ENCODE results near the gene UTP14C. TPM values are rescaled to one million over a fixed set of nuclear protein-coding genes. Genes with fewer than 3 reads are reported as not detected.
"Not testable (repeated sequence)": the region's sequence is repeated elsewhere in the genome, so short reads cannot be mapped to it uniquely, and the experiment has no call there.

Gene UTP14C
- total and polyA plus RNA-seq, 2 donors (not counting 1 experiment from before 2014, with no cell fraction given): 1.9 to 14.9 TPM

DNA sequence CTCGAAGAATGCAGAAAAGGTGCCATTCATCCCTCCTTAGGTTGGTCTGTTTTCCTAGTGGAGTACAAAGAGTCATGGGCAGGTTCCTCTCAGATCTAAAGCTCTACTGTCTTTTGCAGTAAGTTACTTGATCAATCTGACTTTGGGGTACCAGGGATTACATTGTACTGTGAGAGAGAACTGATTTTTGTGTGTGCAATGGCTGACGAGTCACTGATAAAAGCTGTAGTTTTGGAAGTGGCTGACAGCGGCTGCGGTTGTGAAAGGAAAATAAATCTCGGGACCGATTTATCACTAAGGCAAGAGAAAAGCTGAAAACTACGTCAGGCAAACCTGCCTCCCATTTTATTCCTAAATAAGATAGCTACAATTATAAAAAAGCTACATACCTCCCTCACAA, 26.9 kb downstream of the UTP14C start:
- 96% methylated on average over 3 of the region's 7 CpGs for WGBS (ENCODE audit: insufficient coverage)
- no peak overlapping the region for H3K9ac ChIP-seq (ENCODE audit: low read length)
- no peaks in the 10 kb centered on the region for H3K27me3 ChIP-seq (replicated peaks in 1 of 4; ENCODE audit: control extremely low read depth in 1 of 4, control insufficient read depth in 3 of 4, insufficient read depth in 4 of 4, low read length in 3 of 4)
- DNase-seq (no peak), ATAC-seq (ENCODE audit: low read depth) (no peak)
- no peak overlapping the region for H2AFZ ChIP-seq (ENCODE audit: insufficient read depth, low read depth, low read length, poor library complexity, severe bottlenecking)
- no peaks in the 10 kb centered on the region for H3K79me2 ChIP-seq (ENCODE audit: control insufficient read depth, insufficient read depth, low read length)
- no peak overlapping the region for H3K4me2 ChIP-seq (replicated peaks; ENCODE audit: low read depth, low read length, poor library complexity, severe bottlenecking)
- H3K4me3 ChIP-seq (ENCODE audit: control extremely low read depth in 1 of 5, extremely low read depth in 1 of 5, insufficient read depth in 1 of 5, low read depth in 2 of 5, low read length in 4 of 5): no peak overlapping the region
- H4K20me1 ChIP-seq (ENCODE audit: control insufficient read depth, insufficient read depth, low read length, poor library complexity, severe bottlenecking): no peaks in the 10 kb centered on the region
- ChIA-PET CTCF (no interaction called here), POLR2A (no interaction called here)
- Mint-ChIP-seq H3K9me3 (ENCODE audit: insufficient read depth) (no peaks in the 10 kb centered on the region), H3K27ac (no peak overlapping the region), H3K4me3 (no peak overlapping the region), H3K4me1 (no peaks in the 10 kb centered on the region), H3K27me3 (peaks cover 7% of the 10 kb centered on the region)
- H3K9me3 ChIP-seq (ENCODE audit: control extremely low read depth in 1 of 3, control insufficient read depth in 2 of 3, insufficient read depth in 1 of 3, low read length in 2 of 3): no peaks in the 10 kb centered on the region
- no peak overlapping the region for H3K27ac ChIP-seq (ENCODE audit: low read length in 2 of 2)
- no peaks in the 10 kb centered on the region for H3K36me3 ChIP-seq (replicated peaks in 1 of 2; ENCODE audit: control extremely low read depth in 1 of 2, control insufficient read depth in 1 of 2, extremely low read depth in 1 of 2, insufficient read depth in 2 of 2, low read length in 1 of 2)
- H3K4me1 ChIP-seq (ENCODE audit: control insufficient read depth in 2 of 2, insufficient read depth in 2 of 2, low read length in 2 of 2): no peaks in the 10 kb centered on the region
- TF ChIP-seq CTCF (IDR thresholded peaks at IDR 0.05) (no peak), EZH2 (IDR thresholded peaks at IDR 0.05; ENCODE audit: borderline replicate concordance, insufficient read depth, low read depth, low read length, poor library complexity, severe bottlenecking) (no peak)
- intact Hi-C loops (cut with micrococcal nuclease): no loop called here

- Histone ChIP-seq H3K36me3 (replicated peaks in 1 of 2; ENCODE audit: control extremely low read depth in 1 of 2, control insufficient read depth in 1 of 2, extremely low read depth in 1 of 2, insufficient read depth in 2 of 2, low read length in 1 of 2) (no peaks in the 10 kb centered on the region), H3K4me3 (ENCODE audit: control extremely low read depth in 1 of 5, extremely low read depth in 1 of 5, insufficient read depth in 1 of 5, low read depth in 2 of 5, low read length in 4 of 5) (no peak overlapping the region), H3K4me1 (ENCODE audit: control insufficient read depth in 2 of 2, insufficient read depth in 2 of 2, low read length in 2 of 2) (no peaks in the 10 kb centered on the region), H3K9me3 (ENCODE audit: control extremely low read depth in 1 of 3, control insufficient read depth in 2 of 3, insufficient read depth in 1 of 3, low read length in 2 of 3) (no peaks in the 10 kb centered on the region), H3K27ac (ENCODE audit: low read length in 2 of 2) (no peak overlapping the region), H3K27me3 (replicated peaks in 1 of 4; ENCODE audit: control extremely low read depth in 1 of 4, control insufficient read depth in 3 of 4, insufficient read depth in 4 of 4, low read length in 3 of 4) (no peaks in the 10 kb centered on the region), H2AFZ (ENCODE audit: insufficient read depth, low read depth, low read length, poor library complexity, severe bottlenecking) (no peak overlapping the region), H3K4me2 (replicated peaks; ENCODE audit: low read depth, low read length, poor library complexity, severe bottlenecking) (no peak overlapping the region), H4K20me1 (ENCODE audit: control insufficient read depth, insufficient read depth, low read length, poor library complexity, severe bottlenecking) (no peaks in the 10 kb centered on the region), H3K79me2 (ENCODE audit: control insufficient read depth, insufficient read depth, low read length) (no peaks in the 10 kb centered on the region), H3K9ac (ENCODE audit: low read length) (no peak overlapping the region)
- TF ChIP-seq EZH2 (IDR thresholded peaks at IDR 0.05; ENCODE audit: borderline replicate concordance, insufficient read depth, low read depth, low read length, poor library complexity, severe bottlenecking) (no peak), CTCF (IDR thresholded peaks at IDR 0.05) (no peak)
- Mint-ChIP-seq H3K4me3 (no peak overlapping the region), H3K4me1 (no peaks in the 10 kb centered on the region), H3K27me3 (peaks cover 7% of the 10 kb centered on the region), H3K9me3 (ENCODE audit: insufficient read depth) (no peaks in the 10 kb centered on the region), H3K27ac (no peak overlapping the region)
- WGBS (ENCODE audit: insufficient coverage): 94% methylated on average over 4 of the region's 4 CpGs
- ATAC-seq (ENCODE audit: low read depth) (no peak), DNase-seq (no peak)
- CTCF ChIA-PET: no interaction called here
- intact Hi-C loops (cut with micrococcal nuclease): no loop called here
- POLR2A ChIA-PET: no interaction called here
Measured at GRCh38 chr13:52053460-52053859, 29.0 kb downstream of the UTP14C start.

GRCh38 chr13:52061064-52061463, 36.6 kb downstream of the UTP14C start:
- WGBS (ENCODE audit: insufficient coverage): 96% methylated on average over 3 of the region's 3 CpGs
- H3K4me3 Mint-ChIP-seq; H3K27me3 ChIP-seq (replicated peaks in 1 of 4; ENCODE audit: control extremely low read depth in 1 of 4, control insufficient read depth in 3 of 4, insufficient read depth in 4 of 4, low read length in 3 of 4); H2AFZ ChIP-seq (ENCODE audit: insufficient read depth, low read depth, low read length, poor library complexity, severe bottlenecking); H3K9me3 Mint-ChIP-seq (ENCODE audit: insufficient read depth); H4K20me1 ChIP-seq (ENCODE audit: control insufficient read depth, insufficient read depth, low read length, poor library complexity, severe bottlenecking); H3K4me3 ChIP-seq (ENCODE audit: control extremely low read depth in 1 of 5, extremely low read depth in 1 of 5, insufficient read depth in 1 of 5, low read depth in 2 of 5, low read length in 4 of 5); H3K9ac ChIP-seq (ENCODE audit: low read length); DNase-seq; H3K27ac Mint-ChIP-seq; ATAC-seq (ENCODE audit: low read depth); H3K4me2 ChIP-seq (replicated peaks; ENCODE audit: low read depth, low read length, poor library complexity, severe bottlenecking); H3K79me2 ChIP-seq (ENCODE audit: control insufficient read depth, insufficient read depth, low read length); CTCF ChIA-PET; H3K27me3 Mint-ChIP-seq; H3K27ac ChIP-seq (ENCODE audit: low read length in 2 of 2); POLR2A ChIA-PET; H3K4me1 Mint-ChIP-seq; H3K36me3 ChIP-seq (replicated peaks in 1 of 2; ENCODE audit: control extremely low read depth in 1 of 2, control insufficient read depth in 1 of 2, extremely low read depth in 1 of 2, insufficient read depth in 2 of 2, low read length in 1 of 2); H3K4me1 ChIP-seq (ENCODE audit: control insufficient read depth in 2 of 2, insufficient read depth in 2 of 2, low read length in 2 of 2); intact Hi-C loops (cut with micrococcal nuclease): not testable (repeated sequence)
- peaks cover 0 to 16% (median 6%) of the 10 kb centered on the region in 3 donors for H3K9me3 ChIP-seq (ENCODE audit: control extremely low read depth in 1 of 3, control insufficient read depth in 2 of 3, insufficient read depth in 1 of 3, low read length in 2 of 3)
